Measurements from ENCODE around the gene GALNTL6. TPM values are rescaled to one million over a fixed set of nuclear protein-coding genes. Genes with fewer than 3 reads are reported as not detected.

Gene GALNTL6
- total and polyA plus RNA-seq, 2 donors (not counting 1 experiment from before 2014, with no cell fraction given) = not detected

DNA sequence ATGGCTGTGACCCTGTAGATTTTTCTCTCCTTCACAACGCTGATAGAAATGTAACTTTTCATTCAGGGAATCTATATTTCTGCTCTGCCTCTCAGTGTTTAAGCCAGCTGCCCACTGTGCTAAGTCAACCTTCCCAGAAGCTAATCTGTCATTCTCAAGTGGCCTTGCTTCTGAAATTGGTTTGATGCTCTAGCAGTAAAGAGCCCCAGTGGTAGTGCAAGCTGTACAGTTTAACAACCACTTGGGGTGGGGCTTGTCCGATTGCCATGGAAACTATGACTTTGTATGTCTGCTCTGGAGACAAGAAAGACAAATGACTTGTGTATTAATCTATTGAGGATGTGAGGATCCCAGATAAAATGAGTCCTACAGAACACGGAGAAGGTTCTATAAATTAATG is 734.5 kb downstream of the GALNTL6 start:
- no peak overlapping the region for H3K4me3 ChIP-seq (replicated peaks in 1 of 4; ENCODE audit: control extremely low read depth in 1 of 4, insufficient read depth in 1 of 4, low read depth in 3 of 4, low read length in 4 of 4)

DNA sequence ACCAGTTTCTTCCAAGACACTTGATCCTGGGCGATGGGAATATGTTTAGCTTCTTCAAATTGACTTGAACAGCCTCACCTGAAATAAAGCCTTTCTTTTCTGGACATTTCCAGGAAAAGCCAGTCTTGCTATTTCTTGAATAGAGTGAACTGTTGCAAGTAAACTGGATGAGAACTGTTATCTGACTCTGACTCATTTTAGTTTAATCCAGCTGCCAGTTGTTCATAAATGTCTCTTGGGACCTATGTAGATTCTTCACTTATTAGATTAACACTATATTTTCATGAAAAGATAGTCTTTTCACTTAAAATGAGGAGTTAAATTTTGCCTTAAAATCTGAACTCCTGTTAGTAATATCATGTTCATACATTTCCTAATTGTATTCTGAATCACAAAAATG is 740.0 kb downstream of the GALNTL6 start:
- no peaks in the 10 kb centered on the region for H3K4me1 ChIP-seq (ENCODE audit: control insufficient read depth, extremely low read depth, insufficient read depth, low read length)
- no peaks in the 10 kb centered on the region for H3K27me3 ChIP-seq (ENCODE audit: control insufficient read depth, insufficient read depth, low read length)
- no peaks in the 10 kb centered on the region for H4K20me1 ChIP-seq (ENCODE audit: control insufficient read depth, extremely low read depth, insufficient read depth, low read length)
- TF ChIP-seq EZH2 (IDR thresholded peaks at IDR 0.05; ENCODE audit: low read length, missing control alignments) = no peak
- TF ChIP-seq, protein P1, sequence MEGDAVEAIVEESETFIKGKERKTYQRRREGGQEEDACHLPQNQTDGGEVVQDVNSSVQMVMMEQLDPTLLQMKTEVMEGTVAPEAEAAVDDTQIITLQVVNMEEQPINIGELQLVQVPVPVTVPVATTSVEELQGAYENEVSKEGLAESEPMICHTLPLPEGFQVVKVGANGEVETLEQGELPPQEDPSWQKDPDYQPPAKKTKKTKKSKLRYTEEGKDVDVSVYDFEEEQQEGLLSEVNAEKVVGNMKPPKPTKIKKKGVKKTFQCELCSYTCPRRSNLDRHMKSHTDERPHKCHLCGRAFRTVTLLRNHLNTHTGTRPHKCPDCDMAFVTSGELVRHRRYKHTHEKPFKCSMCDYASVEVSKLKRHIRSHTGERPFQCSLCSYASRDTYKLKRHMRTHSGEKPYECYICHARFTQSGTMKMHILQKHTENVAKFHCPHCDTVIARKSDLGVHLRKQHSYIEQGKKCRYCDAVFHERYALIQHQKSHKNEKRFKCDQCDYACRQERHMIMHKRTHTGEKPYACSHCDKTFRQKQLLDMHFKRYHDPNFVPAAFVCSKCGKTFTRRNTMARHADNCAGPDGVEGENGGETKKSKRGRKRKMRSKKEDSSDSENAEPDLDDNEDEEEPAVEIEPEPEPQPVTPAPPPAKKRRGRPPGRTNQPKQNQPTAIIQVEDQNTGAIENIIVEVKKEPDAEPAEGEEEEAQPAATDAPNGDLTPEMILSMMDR (conservative IDR thresholded peaks at IDR 0.05 in 1 of 2, IDR thresholded peaks at IDR 0.05 in 1 of 2; ENCODE audit: low read depth in 1 of 2, low read length in 2 of 2) = no peak
- H3K9ac ChIP-seq (ENCODE audit: insufficient read depth, low read length) = no peak overlapping the region
- no peaks in the 10 kb centered on the region for H3K36me3 ChIP-seq (ENCODE audit: control insufficient read depth, insufficient read depth, low read length)
- H3K4me2 ChIP-seq (ENCODE audit: extremely low read depth, insufficient read depth, low read length) = no peak overlapping the region
- no peak for DNase-seq (ENCODE audit: low read depth in 2 of 2)
- no peaks in the 10 kb centered on the region for H3K79me2 ChIP-seq (ENCODE audit: control insufficient read depth, insufficient read depth, low read length)
- no peak overlapping the region for H3K4me3 ChIP-seq (replicated peaks in 1 of 4; ENCODE audit: control extremely low read depth in 1 of 4, insufficient read depth in 1 of 4, low read depth in 3 of 4, low read length in 4 of 4)
- H3K27ac ChIP-seq (ENCODE audit: insufficient read depth, low read length) = no peak overlapping the region
- no peaks in the 10 kb centered on the region for H3K9me3 ChIP-seq (ENCODE audit: control insufficient read depth, insufficient read depth, low read depth, low read length)
- no peak overlapping the region for H2AFZ ChIP-seq (ENCODE audit: low read length)

More for the DNA sequence above, 734.5 kb downstream of the GALNTL6 start:
- H3K9me3 ChIP-seq (ENCODE audit: control insufficient read depth, insufficient read depth, low read depth, low read length) = no peaks in the 10 kb centered on the region
- no peak overlapping the region for H3K4me2 ChIP-seq (ENCODE audit: extremely low read depth, insufficient read depth, low read length)
- no peaks in the 10 kb centered on the region for H3K4me1 ChIP-seq (ENCODE audit: control insufficient read depth, extremely low read depth, insufficient read depth, low read length)
- H4K20me1 ChIP-seq (ENCODE audit: control insufficient read depth, extremely low read depth, insufficient read depth, low read length) = no peaks in the 10 kb centered on the region
- no peak overlapping the region for H3K27ac ChIP-seq (ENCODE audit: insufficient read depth, low read length)
- no peaks in the 10 kb centered on the region for H3K79me2 ChIP-seq (ENCODE audit: control insufficient read depth, insufficient read depth, low read length)
- H2AFZ ChIP-seq (ENCODE audit: low read length) = no peak overlapping the region
- H3K9ac ChIP-seq (ENCODE audit: insufficient read depth, low read length) = no peak overlapping the region
- H3K27me3 ChIP-seq (ENCODE audit: control insufficient read depth, insufficient read depth, low read length) = no peaks in the 10 kb centered on the region
- no peaks in the 10 kb centered on the region for H3K36me3 ChIP-seq (ENCODE audit: control insufficient read depth, insufficient read depth, low read length)
- TF ChIP-seq, protein P1 (conservative IDR thresholded peaks at IDR 0.05 in 1 of 2, IDR thresholded peaks at IDR 0.05 in 1 of 2; ENCODE audit: low read depth in 1 of 2, low read length in 2 of 2) = no peak
- no peak for TF ChIP-seq EZH2 (IDR thresholded peaks at IDR 0.05; ENCODE audit: low read length, missing control alignments)
- no peak for DNase-seq (ENCODE audit: low read depth in 2 of 2)

DNA sequence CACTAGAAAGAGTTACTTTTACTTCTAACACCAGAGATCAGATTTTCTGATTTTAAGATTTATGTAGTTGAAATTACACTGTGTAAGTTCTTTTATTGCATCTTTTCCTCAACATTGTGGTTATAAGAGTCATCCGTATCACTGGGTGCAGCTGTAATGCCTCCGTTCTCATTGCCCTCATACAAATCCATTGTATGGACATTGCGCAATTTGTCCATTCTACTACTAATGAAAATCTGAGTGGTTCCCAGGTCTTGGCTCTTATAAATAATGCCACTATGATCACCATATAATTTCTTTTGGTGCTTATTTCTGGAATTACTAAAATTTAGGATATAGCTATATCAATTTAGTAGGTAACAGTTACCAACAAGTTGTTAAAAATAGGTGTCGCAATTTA is 741.4 kb downstream of the GALNTL6 start:
- no peaks in the 10 kb centered on the region for H3K9me3 ChIP-seq (ENCODE audit: control insufficient read depth, insufficient read depth, low read depth, low read length)
- H3K4me1 ChIP-seq (ENCODE audit: control insufficient read depth, extremely low read depth, insufficient read depth, low read length) = no peaks in the 10 kb centered on the region
- no peaks in the 10 kb centered on the region for H3K36me3 ChIP-seq (ENCODE audit: control insufficient read depth, insufficient read depth, low read length)
- no peak overlapping the region for H2AFZ ChIP-seq (ENCODE audit: low read length)
- no peak overlapping the region for H3K4me2 ChIP-seq (ENCODE audit: extremely low read depth, insufficient read depth, low read length)
- H3K27me3 ChIP-seq (ENCODE audit: control insufficient read depth, insufficient read depth, low read length) = no peaks in the 10 kb centered on the region
- no peaks in the 10 kb centered on the region for H4K20me1 ChIP-seq (ENCODE audit: control insufficient read depth, extremely low read depth, insufficient read depth, low read length)
- no peak overlapping the region for H3K4me3 ChIP-seq (replicated peaks in 1 of 4; ENCODE audit: control extremely low read depth in 1 of 4, insufficient read depth in 1 of 4, low read depth in 3 of 4, low read length in 4 of 4)
- H3K27ac ChIP-seq (ENCODE audit: insufficient read depth, low read length) = no peak overlapping the region
- H3K79me2 ChIP-seq (ENCODE audit: control insufficient read depth, insufficient read depth, low read length) = no peaks in the 10 kb centered on the region
- H3K9ac ChIP-seq (ENCODE audit: insufficient read depth, low read length) = no peak overlapping the region
- DNase-seq (ENCODE audit: low read depth in 2 of 2) = no peak
- TF ChIP-seq EZH2 (IDR thresholded peaks at IDR 0.05; ENCODE audit: low read length, missing control alignments) = no peak
